ENCODE measurements around the gene TOP3A. TPM values are rescaled to one million over a fixed set of nuclear protein-coding genes. Genes with fewer than 3 reads are reported as not detected.

Gene TOP3A, protein sequence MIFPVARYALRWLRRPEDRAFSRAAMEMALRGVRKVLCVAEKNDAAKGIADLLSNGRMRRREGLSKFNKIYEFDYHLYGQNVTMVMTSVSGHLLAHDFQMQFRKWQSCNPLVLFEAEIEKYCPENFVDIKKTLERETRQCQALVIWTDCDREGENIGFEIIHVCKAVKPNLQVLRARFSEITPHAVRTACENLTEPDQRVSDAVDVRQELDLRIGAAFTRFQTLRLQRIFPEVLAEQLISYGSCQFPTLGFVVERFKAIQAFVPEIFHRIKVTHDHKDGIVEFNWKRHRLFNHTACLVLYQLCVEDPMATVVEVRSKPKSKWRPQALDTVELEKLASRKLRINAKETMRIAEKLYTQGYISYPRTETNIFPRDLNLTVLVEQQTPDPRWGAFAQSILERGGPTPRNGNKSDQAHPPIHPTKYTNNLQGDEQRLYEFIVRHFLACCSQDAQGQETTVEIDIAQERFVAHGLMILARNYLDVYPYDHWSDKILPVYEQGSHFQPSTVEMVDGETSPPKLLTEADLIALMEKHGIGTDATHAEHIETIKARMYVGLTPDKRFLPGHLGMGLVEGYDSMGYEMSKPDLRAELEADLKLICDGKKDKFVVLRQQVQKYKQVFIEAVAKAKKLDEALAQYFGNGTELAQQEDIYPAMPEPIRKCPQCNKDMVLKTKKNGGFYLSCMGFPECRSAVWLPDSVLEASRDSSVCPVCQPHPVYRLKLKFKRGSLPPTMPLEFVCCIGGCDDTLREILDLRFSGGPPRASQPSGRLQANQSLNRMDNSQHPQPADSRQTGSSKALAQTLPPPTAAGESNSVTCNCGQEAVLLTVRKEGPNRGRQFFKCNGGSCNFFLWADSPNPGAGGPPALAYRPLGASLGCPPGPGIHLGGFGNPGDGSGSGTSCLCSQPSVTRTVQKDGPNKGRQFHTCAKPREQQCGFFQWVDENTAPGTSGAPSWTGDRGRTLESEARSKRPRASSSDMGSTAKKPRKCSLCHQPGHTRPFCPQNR
- 10 to 100 TPM; 21.2 to 33.5 (median 21.8) TPM for total RNA-seq

DNA sequence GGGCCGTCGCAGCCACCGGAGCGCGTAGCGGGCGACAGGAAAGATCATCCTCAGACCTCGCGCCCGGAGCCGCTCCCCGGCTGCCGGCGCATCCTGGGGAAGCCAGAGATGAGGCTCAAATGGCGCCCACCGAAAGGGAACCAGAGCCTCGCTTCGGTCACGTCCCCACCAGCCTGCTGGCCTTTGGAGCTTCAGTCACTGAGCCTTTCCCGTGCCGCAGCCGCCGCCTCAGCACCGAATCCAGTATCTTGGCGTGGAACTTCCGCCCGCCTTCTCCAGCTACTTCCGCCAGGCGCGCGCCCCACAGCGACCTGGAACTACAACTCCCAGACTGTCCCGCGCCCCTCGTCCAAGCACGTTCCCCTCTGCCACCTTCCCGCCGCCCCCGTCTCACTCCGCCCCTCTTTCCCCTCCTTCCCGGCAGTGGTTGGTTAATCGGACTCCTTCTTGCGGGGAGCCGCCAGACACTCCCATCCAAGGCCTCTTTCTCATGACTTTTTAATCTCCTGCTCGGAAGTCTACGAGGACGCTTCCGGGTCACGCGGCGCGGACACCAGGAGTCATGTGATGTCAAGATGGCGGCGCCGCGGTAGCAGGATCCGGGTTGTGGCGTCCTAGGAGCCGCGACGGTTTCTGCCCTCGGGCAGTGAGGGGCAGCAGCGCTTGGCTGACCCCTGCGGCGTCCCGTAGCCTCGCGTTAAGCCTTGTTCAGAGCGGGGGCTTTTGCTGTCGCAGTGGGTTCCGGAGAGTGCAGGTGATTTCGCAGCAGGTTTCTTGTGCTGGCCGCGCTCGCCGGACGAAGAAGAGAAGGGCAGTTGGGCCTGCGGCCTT, at the start of gene TOP3A, which contains the start of gene SMCR8:
TOP3A (minus strand) TSS at position 264 of the 831 bp plus-strand sequence; CDS start at position 48, 216 bp downstream.
SMCR8 (plus strand) TSS at position 563 of the 831 bp plus-strand sequence. CDS start 497 bp downstream, outside the sequence.
- Histone ChIP-seq H3K27ac (replicated peaks in 1 of 4) (peak within 1 kb of the TSS; percentile 86 to 88 (median 88)), H3K9me3 (no peaks in the 10 kb centered on the region), H3K4me1 (peaks cover 61 to 76% (median 70%) of the 10 kb centered on the region in 4 donors), H3K36me3 (peaks cover 3 to 46% (median 33%) of the 10 kb centered on the region in 4 donors), H3K4me3 (peak within 1 kb of the TSS; percentile 76 to 86 (median 82)), H3K27me3 (no peaks in the 10 kb centered on the region)
- TF ChIP-seq POLR2A (IDR thresholded peaks at IDR 0.05; ENCODE audit: low read depth), result no peak
- TF ChIP-seq EP300 (IDR thresholded peaks at IDR 0.05), result no peak
- peak; percentile 83 to 90 for TF ChIP-seq POLR2AphosphoS5 (IDR thresholded peaks at IDR 0.05)
- TF ChIP-seq, protein P1, sequence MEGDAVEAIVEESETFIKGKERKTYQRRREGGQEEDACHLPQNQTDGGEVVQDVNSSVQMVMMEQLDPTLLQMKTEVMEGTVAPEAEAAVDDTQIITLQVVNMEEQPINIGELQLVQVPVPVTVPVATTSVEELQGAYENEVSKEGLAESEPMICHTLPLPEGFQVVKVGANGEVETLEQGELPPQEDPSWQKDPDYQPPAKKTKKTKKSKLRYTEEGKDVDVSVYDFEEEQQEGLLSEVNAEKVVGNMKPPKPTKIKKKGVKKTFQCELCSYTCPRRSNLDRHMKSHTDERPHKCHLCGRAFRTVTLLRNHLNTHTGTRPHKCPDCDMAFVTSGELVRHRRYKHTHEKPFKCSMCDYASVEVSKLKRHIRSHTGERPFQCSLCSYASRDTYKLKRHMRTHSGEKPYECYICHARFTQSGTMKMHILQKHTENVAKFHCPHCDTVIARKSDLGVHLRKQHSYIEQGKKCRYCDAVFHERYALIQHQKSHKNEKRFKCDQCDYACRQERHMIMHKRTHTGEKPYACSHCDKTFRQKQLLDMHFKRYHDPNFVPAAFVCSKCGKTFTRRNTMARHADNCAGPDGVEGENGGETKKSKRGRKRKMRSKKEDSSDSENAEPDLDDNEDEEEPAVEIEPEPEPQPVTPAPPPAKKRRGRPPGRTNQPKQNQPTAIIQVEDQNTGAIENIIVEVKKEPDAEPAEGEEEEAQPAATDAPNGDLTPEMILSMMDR (IDR thresholded peaks at IDR 0.05), result peak in 1 of 3 experiments; percentile 4
- intact Hi-C loops (cut with DNase I), result loop anchor here (5.0 kb wide), 1 partner anchor 93 kb away; no protein-coding TSS in a partner anchor
- WGBS, result under 1% methylated on average over 41 of the region's 78 CpGs
- DNase-seq (ENCODE audit: extremely low spot score), result peak; percentile 100

DNA sequence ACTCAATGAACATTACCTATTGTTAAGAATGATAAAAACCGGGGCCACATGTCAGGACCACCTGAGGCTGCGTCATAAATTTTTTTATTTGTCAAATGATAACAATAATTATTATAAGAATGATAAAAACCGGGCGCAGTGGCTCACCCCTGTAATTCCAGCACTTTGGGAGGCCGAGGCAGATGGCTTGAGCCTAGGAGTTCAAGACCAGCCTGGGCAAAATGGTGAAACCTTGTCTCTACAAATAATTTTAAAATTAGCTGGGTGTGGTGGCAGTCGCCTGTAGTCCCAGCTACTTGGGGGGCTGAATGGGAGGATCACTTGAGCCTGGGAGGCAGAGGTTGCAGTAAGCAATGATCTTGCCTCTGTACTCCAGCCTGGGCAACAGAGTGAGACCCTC, 49.4 kb upstream of the TOP3A start:
- Histone ChIP-seq H3K4me1 (peaks cover 15 to 28% (median 23%) of the 10 kb centered on the region in 4 donors), H3K4me3 (peak overlapping the region in 1 of 4 donors; percentile 86), H3K27me3 (no peaks in the 10 kb centered on the region), H3K27ac (replicated peaks in 1 of 4) (peak overlapping the region in 1 of 4 donors; percentile 89), H3K9me3 (no peaks in the 10 kb centered on the region), H3K36me3 (peaks cover 0 to 15% (median under 1%) of the 10 kb centered on the region in 4 donors)
- no peak for DNase-seq (ENCODE audit: extremely low spot score)
- 92% methylated on average over 6 of the region's 6 CpGs for WGBS
- TF ChIP-seq, protein P1 (IDR thresholded peaks at IDR 0.05), result no peak
- TF ChIP-seq EP300 (IDR thresholded peaks at IDR 0.05), result no peak
- no peak for TF ChIP-seq POLR2A (IDR thresholded peaks at IDR 0.05; ENCODE audit: low read depth)
- no peak for TF ChIP-seq POLR2AphosphoS5 (IDR thresholded peaks at IDR 0.05)
- intact Hi-C loops (cut with DNase I), result no loop called here

DNA sequence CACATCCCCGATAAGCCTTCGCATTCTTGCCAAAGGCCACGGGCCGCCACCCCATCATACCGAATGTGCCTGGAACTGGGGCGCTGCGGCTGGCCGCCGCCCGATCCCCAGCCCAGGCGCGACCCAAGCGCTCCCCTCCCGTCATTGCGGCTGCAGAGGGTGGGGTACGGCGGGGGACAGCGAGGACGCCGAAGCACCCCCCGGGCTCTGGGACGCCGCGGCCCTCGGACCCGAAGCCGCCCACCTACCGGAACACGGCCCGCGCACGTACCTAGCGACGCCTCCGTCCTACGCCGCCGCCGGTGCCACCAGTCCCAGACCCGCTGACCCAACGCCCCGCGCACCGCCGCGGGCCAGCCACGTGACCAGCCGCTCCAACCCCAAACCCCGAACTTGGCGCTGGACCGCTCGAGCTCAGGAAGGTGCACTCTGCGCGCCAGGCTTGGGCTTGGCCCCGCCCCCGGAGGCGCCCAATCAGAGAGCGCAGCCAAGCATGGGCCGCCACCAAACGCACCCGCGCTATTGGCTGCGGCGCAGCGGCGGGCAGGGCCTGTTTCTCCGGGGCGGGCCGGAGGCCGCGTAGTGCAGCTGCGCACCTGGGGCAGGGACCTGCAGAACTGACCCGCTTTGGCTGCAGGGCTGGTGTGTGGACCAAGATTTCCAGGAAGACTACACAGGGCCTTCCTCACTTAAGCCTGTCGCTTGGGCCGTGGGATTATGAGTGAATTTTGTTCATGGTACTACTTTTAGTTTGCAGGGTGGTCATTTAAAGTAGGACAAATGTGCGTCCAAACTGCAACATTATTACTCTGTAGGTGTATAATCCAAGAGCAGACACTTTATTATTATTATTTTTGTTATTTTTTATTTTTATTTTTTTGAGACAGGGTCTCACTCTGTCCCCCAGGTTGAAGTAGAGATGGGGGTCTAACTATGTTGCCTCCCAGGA, 48.6 kb upstream of the TOP3A start, which contains the start of gene SHMT1:
SHMT1 (minus strand) TSS at position 450 of the 949 bp plus-strand sequence. CDS start 7,569 bp downstream, outside the sequence.
- TF ChIP-seq POLR2A (IDR thresholded peaks at IDR 0.05; ENCODE audit: low read depth) (no peak), POLR2AphosphoS5 (IDR thresholded peaks at IDR 0.05) (peak; percentile 85 to 90), EP300 (IDR thresholded peaks at IDR 0.05) (no peak)
- TF ChIP-seq, protein P1 (IDR thresholded peaks at IDR 0.05), result peak in 1 of 3 experiments; percentile 3
- peaks cover 15 to 30% (median 23%) of the 10 kb centered on the region in 4 donors for H3K4me1 ChIP-seq
- no peaks in the 10 kb centered on the region for H3K27me3 ChIP-seq
- H3K4me3 ChIP-seq, result peak within 1 kb of the TSS; percentile 81 to 99 (median 88)
- no peaks in the 10 kb centered on the region for H3K9me3 ChIP-seq
- H3K36me3 ChIP-seq, result peaks cover 0 to 22% (median 6%) of the 10 kb centered on the region in 4 donors
- WGBS, result under 1% methylated on average over 45 of the region's 76 CpGs
- peak; percentile 98 for DNase-seq (ENCODE audit: extremely low spot score)
- peak within 1 kb of the TSS; percentile 79 to 89 (median 84) for H3K27ac ChIP-seq (replicated peaks in 1 of 4)
- intact Hi-C loops (cut with DNase I), result loop anchor here (2.0 kb wide), 1 partner anchor 47 kb away; no protein-coding TSS in a partner anchor
